ENCODE measurements around the gene KCNJ11.

Gene KCNJ11

DNA sequence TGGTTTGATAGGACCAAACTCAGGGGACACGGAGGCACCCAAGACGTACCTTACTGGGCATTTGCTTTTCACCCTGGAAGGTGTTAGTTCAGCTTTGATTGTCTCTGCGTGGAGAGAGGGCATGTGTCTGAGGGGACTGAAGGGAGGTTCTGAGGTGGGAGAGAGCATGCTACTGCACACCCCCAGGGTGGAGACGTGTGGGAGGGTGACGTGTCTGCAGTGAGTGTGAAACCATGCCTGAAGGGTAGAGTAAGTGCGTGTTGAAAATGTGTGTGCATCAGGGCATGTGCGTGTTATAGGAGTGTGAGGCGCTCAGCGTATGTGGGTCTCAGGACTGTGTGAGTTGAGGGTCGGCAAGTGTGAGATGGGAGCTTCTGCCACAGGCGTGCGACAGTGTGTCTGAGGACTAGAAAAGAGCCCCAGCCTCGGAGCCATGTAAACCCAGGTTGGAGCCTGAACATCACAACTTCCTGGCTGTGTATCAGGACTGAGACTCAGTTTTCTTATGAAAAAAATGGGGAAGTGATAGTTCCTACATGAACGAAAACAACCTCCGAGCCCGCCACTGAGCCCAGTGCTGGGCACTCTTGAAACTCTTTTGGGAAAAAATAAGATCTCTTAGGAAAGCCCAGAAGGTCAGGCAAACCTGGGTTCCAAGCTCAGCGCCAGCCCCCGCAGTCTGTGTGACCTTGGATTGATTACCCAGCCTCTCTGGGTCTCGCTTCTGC, 11.8 kb upstream of the KCNJ11 start:
- H3K27ac Mint-ChIP-seq = no peak overlapping the region
- H3K4me1 Mint-ChIP-seq = no peaks in the 10 kb centered on the region
- H3K9me3 Mint-ChIP-seq = no peaks in the 10 kb centered on the region
- H3K36me3 Mint-ChIP-seq = no peaks in the 10 kb centered on the region
- no peaks in the 10 kb centered on the region for H3K27me3 Mint-ChIP-seq
- no peak overlapping the region for H3K4me3 Mint-ChIP-seq

DNA sequence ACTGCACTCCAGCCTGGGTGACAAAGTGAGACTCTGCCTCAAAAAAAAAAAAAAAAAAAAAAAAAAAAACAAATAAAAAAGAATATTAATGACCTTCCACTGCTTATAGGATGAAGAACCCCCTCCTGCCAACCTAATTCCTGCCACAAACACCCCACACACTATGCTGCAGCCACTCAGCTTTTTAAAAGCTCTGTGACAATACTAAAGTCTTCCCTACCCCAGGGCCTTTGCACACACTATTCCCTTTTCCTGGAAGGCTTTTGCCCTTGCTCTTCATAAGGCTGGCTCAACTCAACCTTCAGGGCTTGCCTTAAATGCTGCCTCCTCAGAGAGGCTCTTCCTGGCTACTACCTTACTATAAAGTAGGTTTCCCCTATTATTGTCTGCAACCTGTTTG, 10.8 kb upstream of the KCNJ11 start:
- Mint-ChIP-seq H3K36me3 (no peaks in the 10 kb centered on the region), H3K27me3 (no peaks in the 10 kb centered on the region), H3K27ac (no peak overlapping the region), H3K9me3 (no peaks in the 10 kb centered on the region), H3K4me3 (no peak overlapping the region), H3K4me1 (no peaks in the 10 kb centered on the region)

DNA sequence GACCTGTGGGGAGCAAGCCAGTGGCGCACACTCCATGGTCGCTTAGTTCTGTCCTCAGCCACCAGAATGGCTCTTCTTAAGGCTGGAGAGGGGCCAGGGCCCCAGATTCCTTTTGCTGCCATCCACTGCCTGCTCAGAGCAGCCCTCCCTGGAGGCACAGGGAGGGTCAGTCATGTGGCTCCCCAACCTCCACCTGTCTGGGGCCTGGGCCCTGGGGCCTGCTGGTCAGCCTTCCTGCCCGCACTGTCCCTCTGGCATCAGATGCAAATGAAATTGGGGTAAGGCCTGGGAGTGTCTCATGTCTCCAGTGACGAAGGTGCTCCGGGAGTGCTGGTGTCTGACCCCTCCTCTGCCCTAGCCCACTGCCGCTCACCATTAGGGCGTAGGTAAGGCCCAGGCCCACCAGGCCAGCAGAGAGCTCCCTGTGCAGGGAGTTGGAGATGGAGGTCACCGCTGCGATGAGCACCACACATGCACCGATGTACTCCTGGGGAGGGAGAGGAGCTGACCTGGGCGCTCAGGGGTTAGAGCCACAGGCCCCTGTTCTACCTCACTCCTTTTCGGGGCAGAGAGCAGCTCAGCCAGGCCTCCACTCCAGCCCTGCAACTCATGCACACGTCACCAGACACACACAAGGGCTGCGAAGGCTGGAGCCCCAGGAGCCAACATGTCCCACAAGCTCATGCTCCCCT, 9.0 kb upstream of the KCNJ11 start:
- Mint-ChIP-seq H3K27ac (no peak overlapping the region), H3K36me3 (no peaks in the 10 kb centered on the region), H3K4me1 (no peaks in the 10 kb centered on the region), H3K9me3 (no peaks in the 10 kb centered on the region), H3K27me3 (no peaks in the 10 kb centered on the region), H3K4me3 (no peak overlapping the region)

DNA sequence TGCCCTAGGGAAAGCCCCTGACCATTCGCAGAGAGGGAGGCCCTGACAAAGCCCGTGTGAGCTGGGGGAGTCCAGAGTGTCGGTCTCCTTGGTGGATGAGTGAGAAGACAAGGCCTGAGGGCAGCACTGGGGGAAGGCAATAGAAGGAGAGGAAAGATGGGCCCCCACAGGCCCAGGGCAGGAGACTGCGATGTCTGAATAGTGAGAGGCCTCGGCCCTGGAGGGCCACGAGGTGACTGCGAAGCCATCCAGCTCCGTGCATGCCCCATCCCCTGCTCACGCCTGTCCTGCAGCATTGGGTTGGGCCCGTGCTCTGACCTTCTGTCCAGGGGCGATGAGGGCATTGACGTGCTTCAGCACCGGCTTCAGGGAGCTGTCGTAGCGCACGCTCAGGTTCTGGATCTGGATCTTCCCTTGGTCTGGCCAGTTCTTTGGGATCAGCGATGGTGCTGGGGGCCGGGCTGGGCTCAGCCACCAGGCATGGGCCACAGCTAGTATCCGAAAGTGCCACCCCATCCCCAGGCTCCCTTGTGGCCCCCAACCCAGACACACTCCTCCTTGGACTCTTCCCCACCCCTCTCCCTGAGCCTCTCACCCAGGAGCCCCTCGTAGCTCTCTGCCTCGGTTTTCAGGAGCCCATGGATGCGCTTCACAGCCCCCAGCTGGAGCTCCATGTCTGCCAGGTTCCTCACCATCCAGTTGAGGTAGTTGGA, 8.3 kb upstream of the KCNJ11 start:
- Mint-ChIP-seq H3K4me1 (no peaks in the 10 kb centered on the region), H3K36me3 (no peaks in the 10 kb centered on the region), H3K4me3 (no peak overlapping the region), H3K9me3 (no peaks in the 10 kb centered on the region), H3K27me3 (no peaks in the 10 kb centered on the region), H3K27ac (no peak overlapping the region)

DNA sequence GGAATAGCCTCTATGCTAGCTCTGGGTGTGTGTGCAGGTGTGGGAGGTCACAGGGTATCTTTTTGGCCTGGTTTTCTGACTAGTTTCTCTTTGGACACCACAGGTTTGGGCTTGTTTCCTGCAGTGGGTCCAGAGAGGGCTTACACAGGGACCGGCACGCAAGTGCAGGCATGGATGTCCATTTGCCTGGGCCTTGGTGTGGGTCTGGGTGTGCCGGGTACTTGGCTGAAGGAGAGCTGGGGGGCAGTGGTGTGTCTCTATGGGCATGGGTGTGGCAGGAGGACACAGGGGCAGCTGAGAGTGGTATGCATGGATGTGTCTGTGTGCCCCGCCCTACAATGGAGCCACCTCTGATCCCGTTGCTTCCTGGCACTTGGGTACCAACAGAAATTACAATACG, 7.5 kb upstream of the KCNJ11 start:
- H3K4me3 Mint-ChIP-seq = no peak overlapping the region
- no peaks in the 10 kb centered on the region for H3K9me3 Mint-ChIP-seq
- no peaks in the 10 kb centered on the region for H3K27me3 Mint-ChIP-seq
- H3K27ac Mint-ChIP-seq = no peak overlapping the region
- no peaks in the 10 kb centered on the region for H3K4me1 Mint-ChIP-seq
- no peaks in the 10 kb centered on the region for H3K36me3 Mint-ChIP-seq

DNA sequence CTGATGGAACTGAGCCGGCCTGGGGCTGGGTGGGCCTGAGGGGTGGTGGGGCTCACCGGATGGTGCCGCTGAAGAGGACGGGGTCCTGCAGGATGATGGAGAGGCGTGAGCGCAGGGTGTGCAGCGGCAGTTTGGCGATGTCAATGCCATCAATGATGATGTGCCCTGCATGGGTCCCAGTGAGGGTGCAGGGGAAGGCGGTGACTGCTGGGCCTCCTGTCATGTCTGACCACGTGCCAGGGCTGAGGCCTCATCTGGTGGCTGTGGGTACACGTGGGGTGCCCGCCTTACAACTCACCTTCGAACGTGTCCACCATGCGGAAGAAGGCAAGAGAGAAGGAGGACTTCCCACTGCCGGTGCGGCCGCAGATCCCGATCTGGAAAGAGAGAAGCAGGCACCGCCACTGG, 7.1 kb upstream of the KCNJ11 start:
- Mint-ChIP-seq H3K9me3 (no peaks in the 10 kb centered on the region), H3K27me3 (no peaks in the 10 kb centered on the region), H3K4me1 (no peaks in the 10 kb centered on the region), H3K36me3 (no peaks in the 10 kb centered on the region), H3K27ac (no peak overlapping the region), H3K4me3 (no peak overlapping the region)

DNA sequence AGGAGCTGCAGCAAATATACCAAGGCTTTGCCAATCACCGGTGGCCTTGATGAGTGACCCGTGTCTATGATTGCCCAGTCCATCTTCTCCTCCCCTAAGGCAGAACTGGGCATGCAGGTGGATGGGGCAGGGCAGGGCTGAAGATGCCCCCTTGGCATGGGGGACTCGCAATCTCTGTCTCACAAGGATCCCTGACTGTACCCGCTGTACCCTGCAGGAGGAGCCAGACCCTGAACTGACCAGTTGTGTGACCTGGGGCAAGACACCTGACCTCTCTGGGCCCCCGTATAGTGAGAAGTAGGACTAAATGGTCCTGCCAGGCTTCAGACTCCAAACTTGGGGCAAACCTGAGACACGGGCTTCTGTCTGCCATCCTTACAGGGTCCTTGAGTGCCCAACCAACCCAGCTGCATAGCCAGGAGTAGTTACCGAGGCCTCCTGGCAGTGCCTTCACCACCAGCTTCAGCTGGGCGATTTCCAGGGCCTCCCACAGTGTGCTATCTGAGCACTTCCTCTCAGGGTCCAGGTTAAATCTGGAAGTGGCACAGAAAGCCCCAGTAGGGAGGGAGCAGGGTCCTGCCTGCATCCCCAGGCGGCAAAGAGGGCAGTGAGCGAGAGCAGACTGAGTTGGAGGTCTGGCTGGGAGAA, 6.4 kb upstream of the KCNJ11 start:
- Mint-ChIP-seq H3K4me1 (no peaks in the 10 kb centered on the region), H3K36me3 (no peaks in the 10 kb centered on the region), H3K9me3 (no peaks in the 10 kb centered on the region), H3K4me3 (no peak overlapping the region), H3K27ac (no peak overlapping the region), H3K27me3 (no peaks in the 10 kb centered on the region)

DNA sequence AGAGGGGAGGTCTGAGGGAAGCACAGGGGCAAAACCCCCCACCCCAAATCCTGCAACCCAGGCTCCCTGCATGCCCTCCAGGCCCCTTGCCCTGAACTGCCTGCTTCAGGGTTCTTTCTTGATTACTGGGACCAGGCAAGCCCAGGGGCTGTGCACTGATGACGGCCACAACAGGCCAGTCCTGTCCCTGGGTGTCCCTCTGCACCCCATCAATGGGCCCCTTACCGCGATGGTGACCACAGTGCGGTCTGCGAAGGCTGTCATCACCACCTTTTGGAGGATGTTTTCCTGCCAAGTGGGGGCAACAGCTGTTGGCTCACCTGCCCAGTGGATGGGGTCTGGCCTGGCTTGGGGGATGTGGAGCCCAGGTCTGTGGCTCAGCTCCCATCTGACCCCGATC, 5.0 kb upstream of the KCNJ11 start:
- no peaks in the 10 kb centered on the region for H3K4me1 Mint-ChIP-seq
- no peaks in the 10 kb centered on the region for H3K9me3 Mint-ChIP-seq
- H3K27ac Mint-ChIP-seq = no peak overlapping the region
- H3K36me3 Mint-ChIP-seq = no peaks in the 10 kb centered on the region
- no peak overlapping the region for H3K4me3 Mint-ChIP-seq
- H3K27me3 Mint-ChIP-seq = no peaks in the 10 kb centered on the region

DNA sequence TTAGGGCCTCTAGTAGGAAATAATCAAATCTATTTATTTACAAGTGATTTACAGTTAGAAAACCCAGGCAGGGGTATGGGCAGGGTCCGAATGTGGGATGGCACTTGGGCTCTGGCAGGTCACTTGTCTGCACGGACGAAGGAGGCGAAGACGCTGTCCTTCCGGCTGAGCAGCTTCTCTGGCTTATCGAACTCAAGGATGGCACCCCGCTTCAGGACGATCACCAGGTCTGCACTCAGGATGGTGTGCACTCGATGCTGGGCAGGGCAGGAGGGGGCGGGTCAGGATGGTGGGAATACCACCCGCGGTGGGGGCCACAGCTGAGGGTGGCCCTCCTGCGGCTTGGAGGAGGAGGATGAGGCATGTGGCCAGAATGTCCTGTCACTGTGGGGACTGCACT, 4.4 kb upstream of the KCNJ11 start:
- Mint-ChIP-seq H3K9me3 (no peaks in the 10 kb centered on the region), H3K4me1 (no peaks in the 10 kb centered on the region), H3K27ac (no peak overlapping the region), H3K36me3 (no peaks in the 10 kb centered on the region), H3K27me3 (no peaks in the 10 kb centered on the region), H3K4me3 (no peak overlapping the region)

DNA sequence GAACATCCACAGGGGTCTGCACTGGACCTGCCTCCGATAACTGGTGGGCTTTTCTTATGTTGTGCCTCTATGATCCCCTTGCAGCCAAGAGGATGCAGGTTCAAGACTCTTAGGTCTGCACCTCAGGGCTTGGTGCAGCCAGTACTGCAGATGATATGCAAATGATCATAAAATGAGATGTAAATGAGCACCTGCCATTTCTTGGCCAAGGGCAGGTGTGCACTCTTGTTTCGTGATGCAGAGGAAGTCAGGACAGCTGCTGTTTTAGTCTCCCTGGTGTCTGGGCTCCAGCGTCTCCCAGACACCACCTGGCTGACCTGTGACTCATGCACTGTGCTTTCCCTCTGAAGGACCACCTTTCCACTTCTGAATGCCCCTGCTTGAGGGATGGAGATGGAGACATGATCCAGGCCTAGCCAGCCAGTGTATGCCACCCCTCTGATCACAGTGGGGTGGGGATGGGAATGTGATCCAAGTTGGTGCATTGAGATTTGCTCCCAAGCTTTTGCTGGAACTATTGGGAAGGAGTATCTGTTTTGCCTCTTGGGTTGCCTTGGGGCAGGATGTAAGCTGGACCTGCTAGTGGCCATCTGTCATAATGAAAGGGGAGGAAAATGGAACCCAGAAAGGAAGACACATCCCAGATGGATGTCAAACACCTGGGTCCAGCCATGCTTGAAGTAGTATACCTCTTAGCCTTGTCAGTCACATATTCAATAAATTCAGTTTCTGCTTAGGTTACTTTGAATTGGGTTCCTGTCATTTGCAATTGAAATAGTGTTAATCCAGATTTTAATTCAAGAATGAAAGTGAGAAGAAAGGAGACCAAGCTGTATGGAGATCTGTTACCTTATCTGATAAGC, 3.3 kb upstream of the KCNJ11 start:
- Mint-ChIP-seq H3K36me3 (no peaks in the 10 kb centered on the region), H3K9me3 (no peaks in the 10 kb centered on the region), H3K27me3 (no peaks in the 10 kb centered on the region), H3K4me1 (peaks cover 4% of the 10 kb centered on the region), H3K4me3 (no peak overlapping the region), H3K27ac (no peak overlapping the region)

DNA sequence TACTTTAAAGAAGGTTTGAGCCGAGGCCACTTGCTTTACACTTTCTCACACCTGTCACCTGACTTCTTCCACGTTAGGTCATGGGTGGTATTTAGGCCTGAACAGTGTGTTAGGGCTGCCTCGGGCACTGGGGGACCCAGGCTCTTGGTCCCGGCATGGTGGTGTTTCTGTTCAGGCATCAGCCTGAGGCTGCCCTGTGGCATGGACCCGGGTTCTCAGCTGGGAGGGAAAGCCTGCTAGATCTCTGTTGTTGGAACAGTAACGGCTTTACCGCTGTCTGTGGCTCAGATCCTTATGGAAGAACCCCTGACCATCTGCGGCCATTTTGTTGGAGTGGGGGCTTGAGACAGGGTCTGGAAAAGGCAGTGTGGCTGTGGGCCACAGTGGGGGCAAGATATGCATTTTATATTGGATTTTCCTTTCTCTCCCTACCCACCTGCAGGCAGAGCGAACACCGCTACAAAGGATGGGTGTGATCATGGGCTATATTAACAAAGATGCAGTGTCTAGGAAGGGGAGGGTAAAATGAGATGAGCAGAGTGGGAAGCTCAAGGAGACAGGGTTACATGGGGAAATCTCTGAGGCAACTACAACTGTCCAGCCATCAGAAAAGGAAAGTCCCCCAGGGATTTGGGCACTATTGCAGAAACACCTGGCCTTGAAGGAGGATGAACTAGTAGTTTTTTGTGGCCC, 1.6 kb upstream of the KCNJ11 start:
- Mint-ChIP-seq H3K36me3 (no peaks in the 10 kb centered on the region), H3K4me3 (peak overlapping the region; percentile 81), H3K9me3 (no peaks in the 10 kb centered on the region), H3K27ac (peak overlapping the region; percentile 42), H3K4me1 (peaks cover 4% of the 10 kb centered on the region), H3K27me3 (no peaks in the 10 kb centered on the region)

DNA sequence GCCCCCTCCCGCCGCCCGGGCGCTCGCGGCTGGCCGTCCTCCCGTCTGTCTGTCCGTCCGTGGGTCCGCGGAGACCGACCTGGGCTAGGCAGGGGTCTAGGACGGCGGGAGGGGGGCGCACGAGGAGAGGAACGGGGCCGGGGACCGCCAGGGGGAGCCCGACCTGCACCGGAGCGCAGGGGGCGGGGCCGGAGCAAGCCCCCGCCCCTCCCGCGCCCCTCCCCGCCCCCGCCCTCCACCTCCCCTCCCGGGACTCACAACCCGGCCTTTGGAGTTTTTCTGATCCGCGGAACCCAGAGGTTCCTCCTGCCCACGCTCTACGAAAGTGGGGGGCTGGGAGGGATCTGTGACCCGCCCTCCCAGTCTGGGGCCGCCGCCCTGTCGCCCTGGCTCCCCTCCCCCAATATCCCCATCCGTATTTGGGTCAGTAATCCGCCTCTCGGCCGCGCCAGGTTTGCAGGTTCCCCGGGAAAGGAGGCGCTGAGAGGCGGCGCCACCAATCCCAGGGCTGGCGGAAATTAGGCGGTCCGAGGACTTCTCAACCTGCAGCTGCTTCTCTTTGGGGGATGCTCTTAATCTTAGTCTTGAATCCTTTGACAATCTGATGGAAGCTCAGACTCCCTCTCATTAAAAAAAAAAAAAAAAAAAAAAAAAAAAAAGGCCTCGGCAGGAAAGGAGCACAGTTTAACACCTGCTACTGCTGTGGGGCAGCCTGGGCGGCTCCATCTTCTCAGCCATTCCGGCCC, 925 bp upstream of the KCNJ11 start:
- Mint-ChIP-seq H3K4me1 (peaks cover 4% of the 10 kb centered on the region), H3K27ac (peak overlapping the region; percentile 46), H3K36me3 (no peaks in the 10 kb centered on the region), H3K27me3 (no peaks in the 10 kb centered on the region), H3K9me3 (no peaks in the 10 kb centered on the region), H3K4me3 (peak overlapping the region; percentile 81)

DNA sequence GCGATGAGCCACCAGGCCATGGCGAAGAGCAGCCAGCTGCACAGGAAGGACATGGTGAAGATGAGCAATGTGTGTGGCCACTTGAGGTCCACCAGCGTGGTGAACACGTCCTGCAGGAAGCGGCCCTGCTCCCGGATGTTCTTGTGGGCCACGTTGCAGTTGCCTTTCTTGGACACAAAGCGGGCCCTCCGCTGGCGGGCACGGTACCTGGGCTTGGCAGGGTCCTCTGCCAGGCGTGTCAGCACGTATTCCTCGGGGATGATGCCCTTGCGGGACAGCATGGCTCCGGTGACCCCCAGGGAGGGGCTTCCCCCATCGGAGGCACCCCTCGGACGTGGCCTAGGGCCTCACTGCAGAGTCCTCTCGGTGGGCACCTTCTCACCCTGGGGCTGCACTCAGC, 648 bp downstream of the KCNJ11 start:
- Mint-ChIP-seq H3K27ac (no peak overlapping the region), H3K9me3 (no peaks in the 10 kb centered on the region), H3K27me3 (no peaks in the 10 kb centered on the region), H3K4me1 (peaks cover 4% of the 10 kb centered on the region), H3K4me3 (peak overlapping the region; percentile 68), H3K36me3 (no peaks in the 10 kb centered on the region)

DNA sequence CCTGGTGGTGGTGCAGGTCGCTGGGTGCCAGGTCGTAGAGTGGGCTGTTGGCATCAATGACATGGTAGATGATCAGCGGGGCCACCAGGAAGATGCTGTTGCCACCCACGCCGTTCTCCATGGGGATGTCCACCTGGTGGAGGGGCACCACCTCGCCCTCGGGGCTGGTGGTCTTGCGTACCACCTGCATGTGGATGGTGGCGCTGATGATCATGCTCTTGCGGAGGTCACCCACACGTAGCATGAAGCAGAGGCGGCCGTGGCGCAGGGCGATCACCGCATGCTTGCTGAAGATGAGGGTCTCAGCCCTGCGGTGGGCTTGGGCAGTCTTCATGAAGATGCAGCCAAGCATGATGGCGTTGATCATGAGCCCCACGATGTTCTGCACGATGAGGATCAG, 1.2 kb downstream of the KCNJ11 start:
- Mint-ChIP-seq H3K27ac (no peak overlapping the region), H3K9me3 (no peaks in the 10 kb centered on the region), H3K27me3 (no peaks in the 10 kb centered on the region), H3K4me3 (peak overlapping the region; percentile 68), H3K4me1 (peaks cover 4% of the 10 kb centered on the region), H3K36me3 (no peaks in the 10 kb centered on the region)

All from activated naive CD4-positive, alpha-beta T cell treated with anti-CD3 and anti-CD28 coated beads, Interleukin-2, amount 50 U/mL, for 24 hours (primary cell).